Measurements from ENCODE around the gene SYNJ2. TPM values are rescaled to one million over a fixed set of nuclear protein-coding genes. Genes with fewer than 3 reads are reported as not detected.

SYNJ2 gene
- total and polyA plus RNA-seq, 2 donors (not counting 3 experiments of a cell fraction or from before 2014, with no cell fraction given), result 35.1 to 78.2 TPM

DNA sequence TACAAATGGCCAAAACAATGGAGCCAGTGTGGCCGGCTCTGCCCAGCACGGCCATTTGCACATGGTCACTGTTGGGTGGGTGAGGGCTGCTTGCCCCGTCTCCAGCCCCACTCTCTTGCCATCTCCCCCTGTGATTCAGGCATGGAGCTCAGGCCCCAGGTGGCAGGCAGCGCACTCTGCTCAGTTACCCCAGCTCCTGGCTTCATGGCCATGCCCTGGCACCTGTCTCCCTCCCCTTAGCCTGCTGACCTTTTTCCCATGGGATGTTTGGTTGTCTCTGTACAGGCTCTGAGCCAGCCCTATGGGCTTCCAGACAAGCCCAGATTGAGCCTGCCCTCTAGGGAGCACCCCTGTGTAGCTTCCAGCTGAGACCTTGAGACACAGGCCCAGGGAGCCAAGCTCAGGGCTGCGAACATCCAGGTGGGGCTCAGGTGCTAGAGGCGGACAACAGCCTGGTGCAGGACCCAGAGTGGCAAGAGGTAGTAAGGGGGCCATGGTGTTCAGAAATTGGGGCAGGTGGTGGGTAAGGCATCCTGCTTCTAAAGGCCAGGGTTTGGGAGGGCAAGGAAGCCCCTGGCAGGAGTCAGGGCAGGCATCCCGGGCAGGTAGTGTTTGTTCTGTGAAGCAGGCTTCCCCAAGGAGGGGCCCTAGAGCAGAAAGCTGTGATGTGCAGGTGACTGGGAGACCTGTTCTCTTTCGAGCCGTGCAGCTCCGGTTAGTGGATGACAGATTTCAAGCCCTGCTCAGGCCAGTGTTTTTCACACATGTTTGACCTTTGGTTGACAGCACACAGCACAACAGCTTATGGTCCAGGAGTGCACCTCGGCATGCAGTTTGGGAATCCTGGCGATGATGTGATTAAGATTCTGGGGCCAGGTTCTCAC lies 17.7 kb downstream of the SYNJ2 start:
- H3K27me3 ChIP-seq (ENCODE audit: control insufficient read depth in 2 of 2, insufficient read depth in 2 of 2, low read length in 2 of 2), result no peaks in the 10 kb centered on the region
- H3K4me1 ChIP-seq (ENCODE audit: control insufficient read depth, extremely low read depth, insufficient read depth, low read length), result peaks cover 35% of the 10 kb centered on the region
- H3K79me2 ChIP-seq (ENCODE audit: control insufficient read depth, insufficient read depth, low read length), result peaks cover 86% of the 10 kb centered on the region
- ChIA-PET CTCF (interaction anchor here (0.7 to 1.5 kb wide), 6 partner anchors 8 to 73 kb away, joined by 3 read pairs; no protein-coding TSS in a partner anchor), POLR2A (no interaction called here)
- dilution Hi-C loops (cut with MboI; ENCODE audit: extremely low pct_ligation_motif_present, low sequenced_read_pairs) (no loop called here), intact Hi-C loops (cut with micrococcal nuclease) (no loop called here)
- no peak overlapping the region for H2AFZ ChIP-seq (ENCODE audit: low read depth, low read length)
- BruUV-seq (replicated peaks), result no TSS peak
- no peak for DNase-seq (ENCODE audit: low read depth, low spot score)
- no peak for FAIRE-seq
- no peaks in the 10 kb centered on the region for H3K9me1 ChIP-seq (replicated peaks; ENCODE audit: control insufficient read depth, extremely low read depth, insufficient read depth, low read length)
- H3K4me3 ChIP-seq (replicated peaks in 1 of 3; ENCODE audit: insufficient read depth in 1 of 3, low read depth in 1 of 3, low read length in 3 of 3), result no peak overlapping the region
- TF ChIP-seq FOS (IDR thresholded peaks at IDR 0.05; ENCODE audit: borderline replicate concordance, insufficient read depth, low read length) (no peak), MYC (IDR thresholded peaks at IDR 0.05; ENCODE audit: low read depth, low read length) (no peak), POLR2A (IDR thresholded peaks at IDR 0.05; ENCODE audit: low read depth, low read length) (no peak), JUN (IDR thresholded peaks at IDR 0.05; ENCODE audit: borderline replicate concordance, insufficient read depth, insufficient read length, low read depth) (no peak), GATA2 (IDR thresholded peaks at IDR 0.05; ENCODE audit: insufficient read depth, insufficient read length, low read depth, low read length) (no peak)
- TF ChIP-seq, protein P1, sequence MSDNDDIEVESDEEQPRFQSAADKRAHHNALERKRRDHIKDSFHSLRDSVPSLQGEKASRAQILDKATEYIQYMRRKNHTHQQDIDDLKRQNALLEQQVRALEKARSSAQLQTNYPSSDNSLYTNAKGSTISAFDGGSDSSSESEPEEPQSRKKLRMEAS (IDR thresholded peaks at IDR 0.05; ENCODE audit: insufficient read depth, insufficient read length), result no peak
- TF ChIP-seq, protein P2, sequence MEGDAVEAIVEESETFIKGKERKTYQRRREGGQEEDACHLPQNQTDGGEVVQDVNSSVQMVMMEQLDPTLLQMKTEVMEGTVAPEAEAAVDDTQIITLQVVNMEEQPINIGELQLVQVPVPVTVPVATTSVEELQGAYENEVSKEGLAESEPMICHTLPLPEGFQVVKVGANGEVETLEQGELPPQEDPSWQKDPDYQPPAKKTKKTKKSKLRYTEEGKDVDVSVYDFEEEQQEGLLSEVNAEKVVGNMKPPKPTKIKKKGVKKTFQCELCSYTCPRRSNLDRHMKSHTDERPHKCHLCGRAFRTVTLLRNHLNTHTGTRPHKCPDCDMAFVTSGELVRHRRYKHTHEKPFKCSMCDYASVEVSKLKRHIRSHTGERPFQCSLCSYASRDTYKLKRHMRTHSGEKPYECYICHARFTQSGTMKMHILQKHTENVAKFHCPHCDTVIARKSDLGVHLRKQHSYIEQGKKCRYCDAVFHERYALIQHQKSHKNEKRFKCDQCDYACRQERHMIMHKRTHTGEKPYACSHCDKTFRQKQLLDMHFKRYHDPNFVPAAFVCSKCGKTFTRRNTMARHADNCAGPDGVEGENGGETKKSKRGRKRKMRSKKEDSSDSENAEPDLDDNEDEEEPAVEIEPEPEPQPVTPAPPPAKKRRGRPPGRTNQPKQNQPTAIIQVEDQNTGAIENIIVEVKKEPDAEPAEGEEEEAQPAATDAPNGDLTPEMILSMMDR (IDR thresholded peaks at IDR 0.05; ENCODE audit: extremely low read depth in 1 of 2, insufficient read depth in 1 of 2, low read depth in 1 of 2, low read length in 2 of 2), result no peak
- H4K20me1 ChIP-seq (replicated peaks; ENCODE audit: control insufficient read depth, extremely low read depth, insufficient read depth, low read length), result no peaks in the 10 kb centered on the region
- no peaks in the 10 kb centered on the region for H3K9me3 ChIP-seq (replicated peaks; ENCODE audit: control insufficient read depth, insufficient read depth, low read length)
- no peak overlapping the region for H3K4me2 ChIP-seq (ENCODE audit: insufficient read depth, low read length)
- H3K27ac ChIP-seq (ENCODE audit: insufficient read depth, low read depth, low read length), result no peak overlapping the region
- H3K36me3 ChIP-seq (ENCODE audit: control insufficient read depth in 2 of 2, extremely low read depth in 1 of 2, insufficient read depth in 2 of 2, low read length in 2 of 2), result peaks cover 0 to 4% of the 10 kb centered on the region in 2 experiments
- H3K9ac ChIP-seq (replicated peaks; ENCODE audit: extremely low read depth, insufficient read depth, low read length), result no peak overlapping the region
